ENCODE measurements around the gene CNTNAP2.

The CNTNAP2 gene

DNA sequence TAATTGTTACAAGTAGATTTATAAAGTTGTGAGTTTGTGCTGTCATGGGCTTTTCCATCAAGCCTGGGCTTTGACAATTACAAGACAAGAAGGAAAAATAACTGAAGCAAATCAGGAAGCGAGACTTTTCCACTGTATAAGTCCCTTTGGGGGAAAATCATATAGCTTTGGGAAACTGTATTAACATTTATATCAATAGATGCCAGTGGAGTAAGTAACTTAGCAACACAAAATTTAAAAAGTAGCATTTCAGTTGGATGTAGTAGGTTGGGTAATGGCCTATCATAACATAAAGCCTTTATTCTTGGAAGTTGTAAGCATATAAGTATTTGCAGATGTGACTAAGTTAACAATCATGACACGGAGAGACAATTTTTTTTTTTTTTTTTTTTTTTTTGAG, 931.1 kb downstream of the CNTNAP2 start:
- ChIA-PET CTCF (interaction anchor here (1.2 kb wide), 1 partner anchor 11 kb away, joined by 6 read pairs; no protein-coding TSS in a partner anchor), POLR2A (no interaction called here)
- no peaks in the 10 kb centered on the region for H3K36me3 ChIP-seq (ENCODE audit: control insufficient read depth in 2 of 2, insufficient read depth in 1 of 2, low read length in 2 of 2)
- no peak overlapping the region for H3K27ac ChIP-seq (ENCODE audit: extremely low read depth, low read depth, low read length)
- TF ChIP-seq REPIN1 (tag by site-specific recombination; IDR thresholded peaks at IDR 0.05; ENCODE audit: low read depth) = no peak
- TF ChIP-seq, protein P1, sequence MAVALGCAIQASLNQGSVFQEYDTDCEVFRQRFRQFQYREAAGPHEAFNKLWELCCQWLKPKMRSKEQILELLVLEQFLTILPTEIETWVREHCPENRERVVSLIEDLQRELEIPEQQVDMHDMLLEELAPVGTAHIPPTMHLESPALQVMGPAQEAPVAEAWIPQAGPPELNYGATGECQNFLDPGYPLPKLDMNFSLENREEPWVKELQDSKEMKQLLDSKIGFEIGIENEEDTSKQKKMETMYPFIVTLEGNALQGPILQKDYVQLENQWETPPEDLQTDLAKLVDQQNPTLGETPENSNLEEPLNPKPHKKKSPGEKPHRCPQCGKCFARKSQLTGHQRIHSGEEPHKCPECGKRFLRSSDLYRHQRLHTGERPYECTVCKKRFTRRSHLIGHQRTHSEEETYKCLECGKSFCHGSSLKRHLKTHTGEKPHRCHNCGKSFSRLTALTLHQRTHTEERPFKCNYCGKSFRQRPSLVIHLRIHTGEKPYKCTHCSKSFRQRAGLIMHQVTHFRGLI (tag by site-specific recombination; IDR thresholded peaks at IDR 0.05) = no peak
- TF ChIP-seq, protein P2, sequence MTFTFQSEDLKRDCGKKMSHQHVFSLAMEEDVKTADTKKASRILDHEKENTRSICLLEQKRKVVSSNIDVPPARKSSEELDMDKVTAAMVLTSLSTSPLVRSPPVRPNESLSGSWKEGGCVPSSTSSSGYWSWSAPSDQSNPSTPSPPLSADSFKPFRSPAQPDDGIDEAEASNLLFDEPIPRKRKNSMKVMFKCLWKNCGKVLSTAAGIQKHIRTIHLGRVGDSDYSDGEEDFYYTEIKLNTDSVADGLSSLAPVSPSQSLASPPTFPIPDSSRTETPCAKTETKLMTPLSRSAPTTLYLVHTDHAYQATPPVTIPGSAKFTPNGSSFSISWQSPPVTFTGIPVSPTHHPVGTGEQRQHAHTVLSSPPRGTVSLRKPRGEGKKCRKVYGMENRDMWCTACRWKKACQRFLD (tag by site-specific recombination; IDR thresholded peaks at IDR 0.05) = no peak
- TF ChIP-seq ZNF426 (tag by site-specific recombination; IDR thresholded peaks at IDR 0.05) = no peak
- no peak for TF ChIP-seq ZNF366 (tag by site-specific recombination; conservative IDR thresholded peaks at IDR 0.05)
- TF ChIP-seq, protein P3, sequence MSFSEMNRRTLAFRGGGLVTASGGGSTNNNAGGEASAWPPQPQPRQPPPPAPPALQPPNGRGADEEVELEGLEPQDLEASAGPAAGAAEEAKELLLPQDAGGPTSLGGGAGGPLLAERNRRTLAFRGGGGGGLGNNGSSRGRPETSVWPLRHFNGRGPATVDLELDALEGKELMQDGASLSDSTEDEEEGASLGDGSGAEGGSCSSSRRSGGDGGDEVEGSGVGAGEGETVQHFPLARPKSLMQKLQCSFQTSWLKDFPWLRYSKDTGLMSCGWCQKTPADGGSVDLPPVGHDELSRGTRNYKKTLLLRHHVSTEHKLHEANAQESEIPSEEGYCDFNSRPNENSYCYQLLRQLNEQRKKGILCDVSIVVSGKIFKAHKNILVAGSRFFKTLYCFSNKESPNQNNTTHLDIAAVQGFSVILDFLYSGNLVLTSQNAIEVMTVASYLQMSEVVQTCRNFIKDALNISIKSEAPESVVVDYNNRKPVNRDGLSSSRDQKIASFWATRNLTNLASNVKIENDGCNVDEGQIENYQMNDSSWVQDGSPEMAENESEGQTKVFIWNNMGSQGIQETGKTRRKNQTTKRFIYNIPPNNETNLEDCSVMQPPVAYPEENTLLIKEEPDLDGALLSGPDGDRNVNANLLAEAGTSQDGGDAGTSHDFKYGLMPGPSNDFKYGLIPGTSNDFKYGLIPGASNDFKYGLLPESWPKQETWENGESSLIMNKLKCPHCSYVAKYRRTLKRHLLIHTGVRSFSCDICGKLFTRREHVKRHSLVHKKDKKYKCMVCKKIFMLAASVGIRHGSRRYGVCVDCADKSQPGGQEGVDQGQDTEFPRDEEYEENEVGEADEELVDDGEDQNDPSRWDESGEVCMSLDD (tag by site-specific recombination; IDR thresholded peaks at IDR 0.05) = no peak
- no peak for TF ChIP-seq ZNF433 (tag by site-specific recombination; IDR thresholded peaks at IDR 0.05; ENCODE audit: low read depth)
- TF ChIP-seq ZNF473 (tag by site-specific recombination; IDR thresholded peaks at IDR 0.05) = no peak
- no peak for TF ChIP-seq ZNF214 (tag by site-specific recombination; IDR thresholded peaks at IDR 0.05; ENCODE audit: borderline replicate concordance)
- TF ChIP-seq ZNF16 (tag by site-specific recombination; IDR thresholded peaks at IDR 0.05; ENCODE audit: low read depth) = no peak
- no peak for TF ChIP-seq ZNF221 (tag by site-specific recombination; IDR thresholded peaks at IDR 0.05; ENCODE audit: borderline replicate concordance)
- no peak for TF ChIP-seq ZNF48 (tag by site-specific recombination; IDR thresholded peaks at IDR 0.05)
- TF ChIP-seq ZNF707 (tag by site-specific recombination; IDR thresholded peaks at IDR 0.05) = no peak
- no peak for TF ChIP-seq HOXC10 (CRISPR knock-in tag; IDR thresholded peaks at IDR 0.05)
- no peak for TF ChIP-seq ZNF558 (tag by site-specific recombination; IDR thresholded peaks at IDR 0.05)
- TF ChIP-seq YY2 (tag by site-specific recombination; IDR thresholded peaks at IDR 0.05) = no peak
- TF ChIP-seq, protein P4, sequence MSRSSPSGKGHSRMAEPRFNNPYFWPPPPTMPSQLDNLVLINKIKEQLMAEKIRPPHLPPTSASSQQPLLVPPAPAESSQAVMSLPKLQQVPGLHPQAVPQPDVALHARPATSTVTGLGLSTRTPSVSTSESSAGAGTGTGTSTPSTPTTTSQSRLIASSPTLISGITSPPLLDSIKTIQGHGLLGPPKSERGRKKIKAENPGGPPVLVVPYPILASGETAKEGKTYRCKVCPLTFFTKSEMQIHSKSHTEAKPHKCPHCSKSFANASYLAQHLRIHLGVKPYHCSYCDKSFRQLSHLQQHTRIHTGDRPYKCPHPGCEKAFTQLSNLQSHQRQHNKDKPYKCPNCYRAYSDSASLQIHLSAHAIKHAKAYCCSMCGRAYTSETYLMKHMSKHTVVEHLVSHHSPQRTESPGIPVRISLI (tag by site-specific recombination; IDR thresholded peaks at IDR 0.05) = no peak
- TF ChIP-seq ZNF501 (tag by site-specific recombination; IDR thresholded peaks at IDR 0.05) = no peak
- H3K4me3 ChIP-seq (ENCODE audit: low read depth, low read length) = no peak overlapping the region
- H3K4me1 ChIP-seq (ENCODE audit: control insufficient read depth, insufficient read depth, low read length) = no peaks in the 10 kb centered on the region
- no peaks in the 10 kb centered on the region for H3K9me3 ChIP-seq (ENCODE audit: control insufficient read depth, insufficient read depth, low read depth, low read length)

DNA sequence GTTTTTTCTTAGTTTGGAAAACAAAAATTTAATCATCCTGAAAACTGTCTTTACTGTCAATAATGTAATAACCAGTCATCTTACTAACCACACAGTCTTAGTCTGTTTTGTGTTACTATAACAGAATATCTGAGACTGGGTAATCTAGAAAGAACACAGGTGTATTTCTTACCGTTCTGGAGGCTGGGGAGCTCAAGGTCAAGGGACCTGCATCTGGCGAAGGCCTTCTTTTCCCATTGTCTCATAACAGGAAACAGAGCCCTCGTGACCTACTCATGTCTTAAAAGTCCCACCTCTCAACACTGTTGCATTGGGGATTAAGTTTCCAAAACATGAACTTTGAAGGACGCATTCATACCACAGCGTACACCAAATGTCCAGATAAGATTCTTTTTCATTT, 932.3 kb downstream of the CNTNAP2 start:
- H3K4me3 ChIP-seq (ENCODE audit: low read depth, low read length) = no peak overlapping the region
- no peaks in the 10 kb centered on the region for H3K9me3 ChIP-seq (ENCODE audit: control insufficient read depth, insufficient read depth, low read depth, low read length)
- no peaks in the 10 kb centered on the region for H3K4me1 ChIP-seq (ENCODE audit: control insufficient read depth, insufficient read depth, low read length)
- CTCF ChIA-PET = interaction anchor here (1.2 kb wide), 1 partner anchor 12 kb away, joined by 6 read pairs; no protein-coding TSS in a partner anchor
- H3K27ac ChIP-seq (ENCODE audit: extremely low read depth, low read depth, low read length) = no peak overlapping the region
- POLR2A ChIA-PET = no interaction called here
- no peaks in the 10 kb centered on the region for H3K36me3 ChIP-seq (ENCODE audit: control insufficient read depth in 2 of 2, insufficient read depth in 1 of 2, low read length in 2 of 2)
- TF ChIP-seq ZNF24 (tag by site-specific recombination; IDR thresholded peaks at IDR 0.05) = no peak
- no peak for TF ChIP-seq ZNF391 (tag by site-specific recombination; IDR thresholded peaks at IDR 0.05; ENCODE audit: borderline replicate concordance, low read depth)
- TF ChIP-seq TRIM28 (IDR thresholded peaks at IDR 0.05; ENCODE audit: borderline replicate concordance, low read length) = no peak
- TF ChIP-seq, protein P5, sequence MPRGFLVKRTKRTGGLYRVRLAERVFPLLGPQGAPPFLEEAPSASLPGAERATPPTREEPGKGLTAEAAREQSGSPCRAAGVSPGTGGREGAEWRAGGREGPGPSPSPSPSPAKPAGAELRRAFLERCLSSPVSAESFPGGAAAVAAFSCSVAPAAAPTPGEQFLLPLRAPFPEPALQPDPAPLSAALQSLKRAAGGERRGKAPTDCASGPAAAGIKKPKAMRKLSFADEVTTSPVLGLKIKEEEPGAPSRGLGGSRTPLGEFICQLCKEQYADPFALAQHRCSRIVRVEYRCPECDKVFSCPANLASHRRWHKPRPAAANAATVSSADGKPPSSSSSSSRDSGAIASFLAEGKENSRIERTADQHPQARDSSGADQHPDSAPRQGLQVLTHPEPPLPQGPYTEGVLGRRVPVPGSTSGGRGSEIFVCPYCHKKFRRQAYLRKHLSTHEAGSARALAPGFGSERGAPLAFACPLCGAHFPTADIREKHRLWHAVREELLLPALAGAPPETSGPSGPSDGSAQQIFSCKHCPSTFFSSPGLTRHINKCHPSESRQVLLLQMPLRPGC (tag by site-specific recombination; IDR thresholded peaks at IDR 0.05) = no peak
- no peak for TF ChIP-seq GLI4 (tag by site-specific recombination; IDR thresholded peaks at IDR 0.05)
- TF ChIP-seq TCF7L2 (IDR thresholded peaks at IDR 0.05; ENCODE audit: borderline replicate concordance, low read depth, low read length) = no peak
- no peak for TF ChIP-seq ZNF292 (tag by site-specific recombination; IDR thresholded peaks at IDR 0.05; ENCODE audit: borderline replicate concordance, low read depth)
- no peak for TF ChIP-seq ZNF248 (tag by site-specific recombination; IDR thresholded peaks at IDR 0.05)
- no peak for TF ChIP-seq ZNF366 (tag by site-specific recombination; conservative IDR thresholded peaks at IDR 0.05)
- TF ChIP-seq REPIN1 (tag by site-specific recombination; IDR thresholded peaks at IDR 0.05; ENCODE audit: low read depth) = no peak
- TF ChIP-seq GLIS1 (tag by site-specific recombination; IDR thresholded peaks at IDR 0.05) = no peak
- no peak for TF ChIP-seq ZNF16 (tag by site-specific recombination; IDR thresholded peaks at IDR 0.05; ENCODE audit: low read depth)
- no peak for TF ChIP-seq ZSCAN16 (tag by site-specific recombination; IDR thresholded peaks at IDR 0.05)
